B cell (primary cell): ENCODE measurements around the gene PASD1.

Source experiments
- EZH2 ChIP-seq: IDR thresholded peaks from 2 replicates; pipeline ENCODE4 v1.6.1; 2012; ENCODE audit warnings: borderline replicate concordance, low read depth, mild to moderate bottlenecking, moderate library complexity, low read length; ENCODE audit not compliant: insufficient read depth, poor library complexity, severe bottlenecking
- TF ChIP-seq, protein P1 (sequence below): fragments of 200-600 bp; IDR thresholded peaks from one replicate; pipeline ENCODE4 v1.8.0; 2022; ENCODE audit warnings: antibody characterized with exemption, mild to moderate bottlenecking

DNA sequence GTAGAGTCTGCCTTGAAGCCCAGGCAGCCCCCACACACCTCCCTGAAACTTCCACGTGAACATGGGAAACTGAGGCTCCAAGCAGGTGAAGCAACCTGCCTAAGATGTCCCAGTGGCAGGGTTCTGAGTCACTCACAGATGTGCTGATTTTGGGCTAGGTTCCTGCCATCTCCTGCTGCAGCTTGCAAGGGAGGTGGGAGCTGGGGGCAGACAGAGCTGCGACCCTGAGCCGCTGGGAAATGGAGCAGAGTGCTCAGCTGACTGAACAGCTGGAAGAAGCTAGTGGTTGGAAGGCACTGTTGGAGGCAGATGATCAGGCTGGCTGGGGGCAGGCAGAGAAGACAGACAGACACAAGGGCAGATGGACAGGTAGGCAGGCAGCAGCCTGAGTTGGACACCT lies 148.8 kb downstream of the PASD1 start:
- TF ChIP-seq, protein P1, sequence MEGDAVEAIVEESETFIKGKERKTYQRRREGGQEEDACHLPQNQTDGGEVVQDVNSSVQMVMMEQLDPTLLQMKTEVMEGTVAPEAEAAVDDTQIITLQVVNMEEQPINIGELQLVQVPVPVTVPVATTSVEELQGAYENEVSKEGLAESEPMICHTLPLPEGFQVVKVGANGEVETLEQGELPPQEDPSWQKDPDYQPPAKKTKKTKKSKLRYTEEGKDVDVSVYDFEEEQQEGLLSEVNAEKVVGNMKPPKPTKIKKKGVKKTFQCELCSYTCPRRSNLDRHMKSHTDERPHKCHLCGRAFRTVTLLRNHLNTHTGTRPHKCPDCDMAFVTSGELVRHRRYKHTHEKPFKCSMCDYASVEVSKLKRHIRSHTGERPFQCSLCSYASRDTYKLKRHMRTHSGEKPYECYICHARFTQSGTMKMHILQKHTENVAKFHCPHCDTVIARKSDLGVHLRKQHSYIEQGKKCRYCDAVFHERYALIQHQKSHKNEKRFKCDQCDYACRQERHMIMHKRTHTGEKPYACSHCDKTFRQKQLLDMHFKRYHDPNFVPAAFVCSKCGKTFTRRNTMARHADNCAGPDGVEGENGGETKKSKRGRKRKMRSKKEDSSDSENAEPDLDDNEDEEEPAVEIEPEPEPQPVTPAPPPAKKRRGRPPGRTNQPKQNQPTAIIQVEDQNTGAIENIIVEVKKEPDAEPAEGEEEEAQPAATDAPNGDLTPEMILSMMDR = no peak
- no peak for TF ChIP-seq EZH2
